ENCODE data around the gene PEG3.

Gene PEG3

GRCh38 chr19:56832352-56832928 is 8.1 kb downstream of the PEG3 start:
- Histone ChIP-seq H4K20me1 (ENCODE audit: low read depth, low read length) (no peaks in the 10 kb centered on the region), H3K79me2 (ENCODE audit: insufficient read depth, low read length) (no peaks in the 10 kb centered on the region), H3K27me3 (ENCODE audit: low read length) (no peaks in the 10 kb centered on the region), H3K27ac (ENCODE audit: low read depth, low read length) (no peak overlapping the region), H3K9ac (ENCODE audit: low read length) (no peak overlapping the region), H3K9me3 (ENCODE audit: insufficient read depth, low read length) (no peaks in the 10 kb centered on the region), H3K9me2 (replicated peaks; ENCODE audit: insufficient read depth, low read length) (no peaks in the 10 kb centered on the region), H3F3A (ENCODE audit: insufficient read depth) (no peaks in the 10 kb centered on the region), H2AFZ (ENCODE audit: low read depth, low read length, severe bottlenecking) (no peak overlapping the region), H3K4me2 (ENCODE audit: low read depth, low read length, poor library complexity, severe bottlenecking) (no peak overlapping the region), H3K36me3 (ENCODE audit: low read length) (no peaks in the 10 kb centered on the region), H3K4me3 (ENCODE audit: insufficient read depth, low read length, poor library complexity, severe bottlenecking) (no peak overlapping the region)
- TF ChIP-seq EZH2phosphoT487 (conservative IDR thresholded peaks at IDR 0.05; ENCODE audit: low read length) = no peak
- TF ChIP-seq, protein P1, sequence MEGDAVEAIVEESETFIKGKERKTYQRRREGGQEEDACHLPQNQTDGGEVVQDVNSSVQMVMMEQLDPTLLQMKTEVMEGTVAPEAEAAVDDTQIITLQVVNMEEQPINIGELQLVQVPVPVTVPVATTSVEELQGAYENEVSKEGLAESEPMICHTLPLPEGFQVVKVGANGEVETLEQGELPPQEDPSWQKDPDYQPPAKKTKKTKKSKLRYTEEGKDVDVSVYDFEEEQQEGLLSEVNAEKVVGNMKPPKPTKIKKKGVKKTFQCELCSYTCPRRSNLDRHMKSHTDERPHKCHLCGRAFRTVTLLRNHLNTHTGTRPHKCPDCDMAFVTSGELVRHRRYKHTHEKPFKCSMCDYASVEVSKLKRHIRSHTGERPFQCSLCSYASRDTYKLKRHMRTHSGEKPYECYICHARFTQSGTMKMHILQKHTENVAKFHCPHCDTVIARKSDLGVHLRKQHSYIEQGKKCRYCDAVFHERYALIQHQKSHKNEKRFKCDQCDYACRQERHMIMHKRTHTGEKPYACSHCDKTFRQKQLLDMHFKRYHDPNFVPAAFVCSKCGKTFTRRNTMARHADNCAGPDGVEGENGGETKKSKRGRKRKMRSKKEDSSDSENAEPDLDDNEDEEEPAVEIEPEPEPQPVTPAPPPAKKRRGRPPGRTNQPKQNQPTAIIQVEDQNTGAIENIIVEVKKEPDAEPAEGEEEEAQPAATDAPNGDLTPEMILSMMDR (IDR thresholded peaks at IDR 0.05; ENCODE audit: insufficient read depth, low read length, poor library complexity, severe bottlenecking) = no peak

DNA sequence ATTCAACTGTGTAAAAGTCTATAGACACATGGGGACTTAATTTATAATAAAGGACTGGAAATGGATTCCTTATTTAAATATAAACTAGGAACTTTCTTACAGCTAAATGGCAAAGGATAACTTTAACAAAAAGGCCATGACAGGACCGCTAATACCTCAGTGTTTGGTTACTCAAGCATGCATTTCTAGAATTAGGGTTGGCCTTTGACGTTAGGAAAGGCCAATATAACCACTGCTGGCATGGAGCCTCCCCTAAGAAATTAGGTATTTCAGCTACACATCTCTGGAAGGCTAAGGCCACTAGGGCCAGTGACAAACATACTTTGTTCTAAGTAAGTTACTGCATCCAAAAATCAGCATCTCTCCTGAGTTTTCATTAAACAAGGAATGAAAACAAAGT is 9.3 kb downstream of the PEG3 start:
- H2AFZ ChIP-seq (ENCODE audit: low read depth, low read length, severe bottlenecking) = no peak overlapping the region
- no peaks in the 10 kb centered on the region for H3K9me2 ChIP-seq (replicated peaks; ENCODE audit: insufficient read depth, low read length)
- H3K9ac ChIP-seq (ENCODE audit: low read length) = no peak overlapping the region
- H4K20me1 ChIP-seq (ENCODE audit: low read depth, low read length) = no peaks in the 10 kb centered on the region
- H3K79me2 ChIP-seq (ENCODE audit: insufficient read depth, low read length) = no peaks in the 10 kb centered on the region
- no peak overlapping the region for H3K27ac ChIP-seq (ENCODE audit: low read depth, low read length)
- no peak overlapping the region for H3K4me3 ChIP-seq (ENCODE audit: insufficient read depth, low read length, poor library complexity, severe bottlenecking)
- no peaks in the 10 kb centered on the region for H3F3A ChIP-seq (ENCODE audit: insufficient read depth)
- no peak overlapping the region for H3K4me2 ChIP-seq (ENCODE audit: low read depth, low read length, poor library complexity, severe bottlenecking)
- no peak for TF ChIP-seq EZH2phosphoT487 (conservative IDR thresholded peaks at IDR 0.05; ENCODE audit: low read length)
- TF ChIP-seq, protein P1 (IDR thresholded peaks at IDR 0.05; ENCODE audit: insufficient read depth, low read length, poor library complexity, severe bottlenecking) = no peak
- H3K9me3 ChIP-seq (ENCODE audit: insufficient read depth, low read length) = no peaks in the 10 kb centered on the region
- no peaks in the 10 kb centered on the region for H3K36me3 ChIP-seq (ENCODE audit: low read length)
- no peaks in the 10 kb centered on the region for H3K27me3 ChIP-seq (ENCODE audit: low read length)

- Histone ChIP-seq H3K4me2 (ENCODE audit: low read depth, low read length, poor library complexity, severe bottlenecking) (no peak overlapping the region), H3K79me2 (ENCODE audit: insufficient read depth, low read length) (no peaks in the 10 kb centered on the region)
Measured at GRCh38 chr19:56829596-56829995, 10.9 kb downstream of the PEG3 start.

More at GRCh38 chr19:56829596-56829995, 10.9 kb downstream of the PEG3 start:
- H3K27me3 ChIP-seq (ENCODE audit: low read length) = no peaks in the 10 kb centered on the region
- H3F3A ChIP-seq (ENCODE audit: insufficient read depth) = no peaks in the 10 kb centered on the region
- no peak overlapping the region for H3K9ac ChIP-seq (ENCODE audit: low read length)
- no peaks in the 10 kb centered on the region for H3K9me3 ChIP-seq (ENCODE audit: insufficient read depth, low read length)
- H2AFZ ChIP-seq (ENCODE audit: low read depth, low read length, severe bottlenecking) = no peak overlapping the region
- no peaks in the 10 kb centered on the region for H3K36me3 ChIP-seq (ENCODE audit: low read length)
- H4K20me1 ChIP-seq (ENCODE audit: low read depth, low read length) = no peaks in the 10 kb centered on the region
- no peaks in the 10 kb centered on the region for H3K9me2 ChIP-seq (replicated peaks; ENCODE audit: insufficient read depth, low read length)
- H3K4me3 ChIP-seq (ENCODE audit: insufficient read depth, low read length, poor library complexity, severe bottlenecking) = no peak overlapping the region
- H3K27ac ChIP-seq (ENCODE audit: low read depth, low read length) = no peak overlapping the region
- TF ChIP-seq, protein P1 (IDR thresholded peaks at IDR 0.05; ENCODE audit: insufficient read depth, low read length, poor library complexity, severe bottlenecking) = no peak
- no peak for TF ChIP-seq EZH2phosphoT487 (conservative IDR thresholded peaks at IDR 0.05; ENCODE audit: low read length)

All from SU-DHL-6 (cell line).